ENCODE measurements around the gene BSG.

BSG gene

GRCh38 chr19:531753-532560 lies 40.4 kb upstream of the BSG start, which contains the start of gene CDC34:
CDC34 (plus strand) TSS chr19:531760; CDS start chr19:531932, 172 bp downstream.
- H3K9me3 ChIP-seq (ENCODE audit: insufficient read depth, low read depth, low read length), result peaks cover 1% of the 10 kb centered on the region
- H2AFZ ChIP-seq (ENCODE audit: insufficient read depth, low read length, poor library complexity), result peak within 1 kb of the TSS; percentile 78
- peaks cover 32% of the 10 kb centered on the region for H3K79me2 ChIP-seq (ENCODE audit: control insufficient read depth, insufficient read depth, low read length, poor library complexity)

GRCh38 chr19:532561-533363 lies 39.6 kb upstream of the BSG start:
- Histone ChIP-seq H3K4me3 (ENCODE audit: low read depth, low read length) (peak overlapping the region; percentile 89), H4K12ac (ENCODE audit: low read depth, low read length) (peak overlapping the region; percentile 44), H3K4me1 (ENCODE audit: control insufficient read depth in 1 of 2, insufficient read depth in 2 of 2, low read length in 2 of 2) (peaks cover 9 to 15% of the 10 kb centered on the region in 2 experiments), H3K79me1 (ENCODE audit: low read length) (peaks cover 19% of the 10 kb centered on the region), H3K14ac (ENCODE audit: low read length) (peak overlapping the region; percentile 87), H3K4ac (ENCODE audit: low read depth, low read length) (peak overlapping the region; percentile 97), H2BK120ac (ENCODE audit: insufficient read depth, low read length, poor library complexity) (peak overlapping the region; percentile 49), H2BK5ac (ENCODE audit: low read depth, low read length, poor library complexity) (peak overlapping the region; percentile 47), H2AK5ac (ENCODE audit: low read length) (peak overlapping the region; percentile 73), H3K27ac (ENCODE audit: low read depth, low read length) (peak overlapping the region; percentile 75), H3K9ac (ENCODE audit: low read length) (peak overlapping the region; percentile 77), H3K4me2 (ENCODE audit: low read length) (peak overlapping the region; percentile 90), H3K23ac (ENCODE audit: low read length) (no peak overlapping the region), H3K18ac (ENCODE audit: low read length) (peak overlapping the region; percentile 81), H3K27me3 (ENCODE audit: insufficient read depth, low read length) (no peaks in the 10 kb centered on the region), H2BK12ac (ENCODE audit: low read length) (peak overlapping the region; percentile 21), H4K8ac (ENCODE audit: low read depth, low read length) (peak overlapping the region; percentile 61), H4K91ac (ENCODE audit: low read depth, low read length) (peak overlapping the region; percentile 79), H2AFZ (ENCODE audit: insufficient read depth, low read length, poor library complexity) (peak overlapping the region; percentile 12), H3K36me3 (ENCODE audit: control insufficient read depth in 1 of 2, insufficient read depth in 2 of 2, low read length in 2 of 2) (peaks cover 28 to 29% of the 10 kb centered on the region in 2 experiments), H3K79me2 (ENCODE audit: control insufficient read depth, insufficient read depth, low read length, poor library complexity) (peaks cover 32% of the 10 kb centered on the region), H3K9me3 (ENCODE audit: insufficient read depth, low read depth, low read length) (peaks cover 1% of the 10 kb centered on the region)
- peak; percentile 63 to 75 for DNase-seq
- WGBS (ENCODE audit: extremely low coverage, insufficient coverage, insufficient read length), result no CpG with 5 or more reads among the region's 47 CpGs

More at GRCh38 chr19:531753-532560, 40.4 kb upstream of the BSG start, which contains the start of gene CDC34:
- WGBS (ENCODE audit: extremely low coverage, insufficient coverage, insufficient read length), result no CpG with 5 or more reads among the region's 84 CpGs
- H3K27ac ChIP-seq (ENCODE audit: low read depth, low read length), result peak within 1 kb of the TSS; percentile 82
- H3K36me3 ChIP-seq (ENCODE audit: control insufficient read depth in 1 of 2, insufficient read depth in 2 of 2, low read length in 2 of 2), result peaks cover 23 to 25% of the 10 kb centered on the region in 2 experiments
- H4K8ac ChIP-seq (ENCODE audit: low read depth, low read length), result peak within 1 kb of the TSS; percentile 94
- H3K79me1 ChIP-seq (ENCODE audit: low read length), result peaks cover 19% of the 10 kb centered on the region
- H2AK5ac ChIP-seq (ENCODE audit: low read length), result peak within 1 kb of the TSS; percentile 73
- H4K12ac ChIP-seq (ENCODE audit: low read depth, low read length), result peak within 1 kb of the TSS; percentile 55
- H3K14ac ChIP-seq (ENCODE audit: low read length), result peak within 1 kb of the TSS; percentile 87
- H3K27me3 ChIP-seq (ENCODE audit: insufficient read depth, low read length), result no peaks in the 10 kb centered on the region
- H3K9ac ChIP-seq (ENCODE audit: low read length), result peak within 1 kb of the TSS; percentile 77
- no peak for DNase-seq
- peak within 1 kb of the TSS; percentile 97 for H3K4ac ChIP-seq (ENCODE audit: low read depth, low read length)
- peak within 1 kb of the TSS; percentile 89 for H3K4me3 ChIP-seq (ENCODE audit: low read depth, low read length)
- peak within 1 kb of the TSS; percentile 85 for H4K91ac ChIP-seq (ENCODE audit: low read depth, low read length)
- H3K18ac ChIP-seq (ENCODE audit: low read length), result peak within 1 kb of the TSS; percentile 81
- H3K4me2 ChIP-seq (ENCODE audit: low read length), result peak within 1 kb of the TSS; percentile 90
- peak within 1 kb of the TSS; percentile 69 for H2BK120ac ChIP-seq (ENCODE audit: insufficient read depth, low read length, poor library complexity)
- peak within 1 kb of the TSS; percentile 91 for H2BK5ac ChIP-seq (ENCODE audit: low read depth, low read length, poor library complexity)
- no peak within 1 kb of the TSS for H3K23ac ChIP-seq (ENCODE audit: low read length)
- peaks cover 9 to 15% of the 10 kb centered on the region in 2 experiments for H3K4me1 ChIP-seq (ENCODE audit: control insufficient read depth in 1 of 2, insufficient read depth in 2 of 2, low read length in 2 of 2)
- no peak within 1 kb of the TSS for H2BK12ac ChIP-seq (ENCODE audit: low read length)

- Histone ChIP-seq H3K18ac (ENCODE audit: low read length) (peak overlapping the region; percentile 4), H3K79me1 (ENCODE audit: low read length) (peaks cover 19% of the 10 kb centered on the region), H3K23ac (ENCODE audit: low read length) (no peak overlapping the region), H2AK5ac (ENCODE audit: low read length) (peak overlapping the region; percentile 25), H4K8ac (ENCODE audit: low read depth, low read length) (peak overlapping the region; percentile 30), H3K4ac (ENCODE audit: low read depth, low read length) (peak overlapping the region; percentile 97), H3K4me2 (ENCODE audit: low read length) (peak overlapping the region; percentile 90), H3K27ac (ENCODE audit: low read depth, low read length) (peak overlapping the region; percentile 75), H2BK5ac (ENCODE audit: low read depth, low read length, poor library complexity) (peak overlapping the region; percentile 47), H3K4me1 (ENCODE audit: control insufficient read depth in 1 of 2, insufficient read depth in 2 of 2, low read length in 2 of 2) (peaks cover 9 to 15% of the 10 kb centered on the region in 2 experiments), H3K79me2 (ENCODE audit: control insufficient read depth, insufficient read depth, low read length, poor library complexity) (peaks cover 32% of the 10 kb centered on the region), H4K12ac (ENCODE audit: low read depth, low read length) (no peak overlapping the region), H3K36me3 (ENCODE audit: control insufficient read depth in 1 of 2, insufficient read depth in 2 of 2, low read length in 2 of 2) (peaks cover 34 to 36% of the 10 kb centered on the region in 2 experiments), H3K4me3 (ENCODE audit: low read depth, low read length) (peak overlapping the region; percentile 89), H4K91ac (ENCODE audit: low read depth, low read length) (peak overlapping the region; percentile 79), H2BK120ac (ENCODE audit: insufficient read depth, low read length, poor library complexity) (no peak overlapping the region), H2BK12ac (ENCODE audit: low read length) (peak overlapping the region; percentile 46), H3K14ac (ENCODE audit: low read length) (peak overlapping the region; percentile 11), H3K9ac (ENCODE audit: low read length) (peak overlapping the region; percentile 60), H3K9me3 (ENCODE audit: insufficient read depth, low read depth, low read length) (peaks cover 1% of the 10 kb centered on the region), H2AFZ (ENCODE audit: insufficient read depth, low read length, poor library complexity) (peak overlapping the region; percentile 3), H3K27me3 (ENCODE audit: insufficient read depth, low read length) (no peaks in the 10 kb centered on the region)
- WGBS (ENCODE audit: extremely low coverage, insufficient coverage, insufficient read length), result no CpG with 5 or more reads among the region's 25 CpGs
- DNase-seq, result peak; percentile 25 to 33
These were observed 38.9 kb upstream of the BSG start for GRCh38 chr19:533364-534058.

- no CpG with 5 or more reads among the region's 14 CpGs for WGBS (ENCODE audit: extremely low coverage, insufficient coverage, insufficient read length)
- Histone ChIP-seq H3K27me3 (ENCODE audit: insufficient read depth, low read length) (no peaks in the 10 kb centered on the region), H4K8ac (ENCODE audit: low read depth, low read length) (no peak overlapping the region), H3K9ac (ENCODE audit: low read length) (no peak overlapping the region), H4K91ac (ENCODE audit: low read depth, low read length) (no peak overlapping the region), H3K4ac (ENCODE audit: low read depth, low read length) (peak overlapping the region; percentile 97), H3K9me3 (ENCODE audit: insufficient read depth, low read depth, low read length) (peaks cover 1% of the 10 kb centered on the region), H2BK12ac (ENCODE audit: low read length) (no peak overlapping the region), H3K4me3 (ENCODE audit: low read depth, low read length) (no peak overlapping the region), H2AK5ac (ENCODE audit: low read length) (no peak overlapping the region), H3K14ac (ENCODE audit: low read length) (no peak overlapping the region), H2BK120ac (ENCODE audit: insufficient read depth, low read length, poor library complexity) (no peak overlapping the region), H3K4me1 (ENCODE audit: control insufficient read depth in 1 of 2, insufficient read depth in 2 of 2, low read length in 2 of 2) (peaks cover 9 to 15% of the 10 kb centered on the region in 2 experiments), H3K23ac (ENCODE audit: low read length) (no peak overlapping the region), H2BK5ac (ENCODE audit: low read depth, low read length, poor library complexity) (no peak overlapping the region), H2AFZ (ENCODE audit: insufficient read depth, low read length, poor library complexity) (no peak overlapping the region), H4K12ac (ENCODE audit: low read depth, low read length) (no peak overlapping the region), H3K4me2 (ENCODE audit: low read length) (peak overlapping the region; percentile 90), H3K27ac (ENCODE audit: low read depth, low read length) (no peak overlapping the region), H3K79me1 (ENCODE audit: low read length) (peaks cover 19% of the 10 kb centered on the region), H3K79me2 (ENCODE audit: control insufficient read depth, insufficient read depth, low read length, poor library complexity) (peaks cover 32% of the 10 kb centered on the region), H3K18ac (ENCODE audit: low read length) (peak overlapping the region; percentile 38), H3K36me3 (ENCODE audit: control insufficient read depth in 1 of 2, insufficient read depth in 2 of 2, low read length in 2 of 2) (peaks cover 40 to 42% of the 10 kb centered on the region in 2 experiments)
- DNase-seq, result no peak
These were observed 38.3 kb upstream of the BSG start for GRCh38 chr19:534088-534487.

Measured in trophoblast cell (in vitro differentiated cells and primary cell).